ENCODE results near the gene NLRP3.
"Not testable (repeated sequence)": the region's sequence is repeated elsewhere in the genome, so short reads cannot be mapped to it uniquely, and the experiment has no call there.

NLRP3 gene

DNA sequence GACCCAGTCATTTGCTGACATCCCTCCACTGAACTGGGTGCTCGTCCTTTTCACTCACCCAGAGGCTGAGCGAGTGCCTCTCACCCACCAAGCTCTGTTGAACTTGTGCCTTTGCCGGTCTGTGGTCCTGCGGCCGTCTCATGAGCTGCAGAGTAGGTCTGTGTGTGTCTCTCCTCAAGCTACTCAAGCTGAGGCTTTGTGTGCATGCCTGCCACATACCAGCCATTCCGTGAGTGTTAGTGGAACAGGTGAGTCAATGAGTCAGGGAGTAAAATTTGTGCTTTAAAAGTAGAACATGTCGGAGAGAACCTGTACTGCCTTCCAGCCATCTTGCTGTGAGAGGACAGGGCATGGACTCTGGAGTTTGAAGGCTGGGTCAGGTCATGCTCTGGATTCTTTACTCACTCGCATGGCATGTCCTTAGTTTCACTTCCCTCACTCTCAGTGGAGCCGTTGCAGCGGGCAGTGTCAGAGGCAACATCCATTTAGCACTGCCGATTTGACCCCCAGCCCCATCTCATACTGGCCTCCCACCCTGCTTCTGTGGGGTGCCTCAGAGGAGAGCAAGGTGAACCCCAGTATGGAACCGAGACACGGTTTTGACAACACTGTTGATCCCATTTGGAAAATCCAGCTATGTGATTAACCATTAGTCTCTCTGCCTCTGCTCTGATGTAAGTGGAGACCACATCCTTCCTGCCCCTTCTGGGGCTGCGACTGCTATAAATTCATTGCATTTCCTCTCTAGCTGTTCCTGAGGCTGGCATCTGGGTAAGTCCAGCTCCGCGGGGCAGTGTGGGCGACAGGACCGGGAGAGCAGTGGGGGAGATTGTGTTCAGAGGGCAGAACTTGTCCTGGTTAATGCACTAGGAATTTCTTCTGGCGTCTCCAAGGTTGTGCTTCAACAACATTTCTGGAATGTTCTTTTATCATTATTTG is at the start of gene NLRP3:
TSS of gene NLRP3 (plus strand) at position 751 of the 939 bp plus-strand sequence. CDS start 2,628 bp downstream, outside the sequence.
- peaks cover 90% of the 10 kb centered on the region for H3K27me3 ChIP-seq (ENCODE audit: insufficient read depth, low read depth, severe bottlenecking)
- H3K36me3 ChIP-seq = no peaks in the 10 kb centered on the region
- no peak within 1 kb of the TSS for H3K27ac ChIP-seq
- H3K9me3 ChIP-seq (ENCODE audit: severe bottlenecking) = no peaks in the 10 kb centered on the region
- H3K4me3 ChIP-seq (ENCODE audit: low read depth, low read length) = no peak within 1 kb of the TSS
- TF ChIP-seq, protein P1, sequence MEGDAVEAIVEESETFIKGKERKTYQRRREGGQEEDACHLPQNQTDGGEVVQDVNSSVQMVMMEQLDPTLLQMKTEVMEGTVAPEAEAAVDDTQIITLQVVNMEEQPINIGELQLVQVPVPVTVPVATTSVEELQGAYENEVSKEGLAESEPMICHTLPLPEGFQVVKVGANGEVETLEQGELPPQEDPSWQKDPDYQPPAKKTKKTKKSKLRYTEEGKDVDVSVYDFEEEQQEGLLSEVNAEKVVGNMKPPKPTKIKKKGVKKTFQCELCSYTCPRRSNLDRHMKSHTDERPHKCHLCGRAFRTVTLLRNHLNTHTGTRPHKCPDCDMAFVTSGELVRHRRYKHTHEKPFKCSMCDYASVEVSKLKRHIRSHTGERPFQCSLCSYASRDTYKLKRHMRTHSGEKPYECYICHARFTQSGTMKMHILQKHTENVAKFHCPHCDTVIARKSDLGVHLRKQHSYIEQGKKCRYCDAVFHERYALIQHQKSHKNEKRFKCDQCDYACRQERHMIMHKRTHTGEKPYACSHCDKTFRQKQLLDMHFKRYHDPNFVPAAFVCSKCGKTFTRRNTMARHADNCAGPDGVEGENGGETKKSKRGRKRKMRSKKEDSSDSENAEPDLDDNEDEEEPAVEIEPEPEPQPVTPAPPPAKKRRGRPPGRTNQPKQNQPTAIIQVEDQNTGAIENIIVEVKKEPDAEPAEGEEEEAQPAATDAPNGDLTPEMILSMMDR (IDR thresholded peaks at IDR 0.05; ENCODE audit: low read depth, low read length) = no peak
- no peak for DNase-seq

DNA sequence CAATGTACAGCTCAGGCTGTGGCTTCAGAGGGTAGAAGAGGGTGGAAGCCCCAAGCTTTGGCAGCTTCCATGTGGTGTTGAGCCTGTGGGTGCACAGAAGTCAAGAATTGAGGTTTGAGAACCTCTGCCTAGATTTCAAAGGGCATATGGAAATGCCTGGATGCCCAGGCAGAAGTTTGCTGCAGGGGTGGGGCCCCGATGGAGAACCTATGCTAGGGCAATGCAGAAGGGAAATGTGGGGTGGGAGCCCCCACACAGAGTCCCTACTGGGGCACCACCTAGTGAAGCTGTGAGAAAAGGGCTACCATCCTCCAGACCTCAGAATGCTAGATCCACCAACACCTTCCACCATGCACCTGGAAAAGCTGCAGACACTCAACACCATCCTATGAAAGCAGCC is 49.6 kb upstream of the NLRP3 start:
- H3K27ac ChIP-seq; H3K4me3 ChIP-seq (ENCODE audit: low read depth, low read length); H3K36me3 ChIP-seq; DNase-seq: not testable (repeated sequence)
- Histone ChIP-seq H3K27me3 (ENCODE audit: insufficient read depth, low read depth, severe bottlenecking) (peaks cover 58% of the 10 kb centered on the region), H3K9me3 (ENCODE audit: severe bottlenecking) (peaks cover 37% of the 10 kb centered on the region)

DNA sequence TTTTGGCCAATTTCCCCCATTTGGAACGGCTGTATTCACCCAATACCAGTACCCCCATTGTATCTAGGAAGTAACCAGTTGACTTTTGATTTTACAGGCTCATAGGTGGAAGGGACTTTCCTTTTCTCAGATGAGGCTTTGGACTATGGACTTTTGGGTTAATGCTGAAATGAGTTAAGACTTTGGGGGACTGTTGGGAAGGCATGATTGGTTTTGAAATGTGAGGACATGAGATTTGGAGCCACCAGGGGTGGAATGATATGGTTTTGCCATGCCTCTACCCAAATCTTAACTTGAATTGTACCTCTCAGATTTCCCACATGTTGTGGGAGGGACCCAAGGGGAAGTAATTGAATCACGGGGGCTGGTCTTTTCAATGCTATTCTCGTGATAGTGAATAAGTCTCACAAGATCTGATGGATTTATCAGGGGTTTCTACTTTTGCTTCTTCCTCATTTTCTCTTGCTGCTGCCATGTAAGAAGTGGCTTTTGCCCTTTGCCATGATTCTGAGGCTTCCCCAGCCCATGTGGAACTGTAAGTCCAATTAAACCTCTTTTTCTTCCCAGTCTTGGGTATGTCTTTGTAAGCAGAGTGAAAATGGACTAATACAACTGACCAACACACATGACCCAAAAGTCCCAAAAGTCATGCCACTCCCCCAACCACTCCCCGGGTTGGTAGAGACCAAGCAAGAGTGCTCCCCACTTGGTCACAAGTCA is 48.9 kb upstream of the NLRP3 start:
- Histone ChIP-seq H3K9me3 (ENCODE audit: severe bottlenecking) (peaks cover 37% of the 10 kb centered on the region), H3K27me3 (ENCODE audit: insufficient read depth, low read depth, severe bottlenecking) (peaks cover 56% of the 10 kb centered on the region), H3K4me3 (ENCODE audit: low read depth, low read length) (no peak overlapping the region), H3K36me3 (no peaks in the 10 kb centered on the region), H3K27ac (no peak overlapping the region)
- no peak for DNase-seq
- TF ChIP-seq, protein P1 (IDR thresholded peaks at IDR 0.05; ENCODE audit: low read depth, low read length) = no peak

DNA sequence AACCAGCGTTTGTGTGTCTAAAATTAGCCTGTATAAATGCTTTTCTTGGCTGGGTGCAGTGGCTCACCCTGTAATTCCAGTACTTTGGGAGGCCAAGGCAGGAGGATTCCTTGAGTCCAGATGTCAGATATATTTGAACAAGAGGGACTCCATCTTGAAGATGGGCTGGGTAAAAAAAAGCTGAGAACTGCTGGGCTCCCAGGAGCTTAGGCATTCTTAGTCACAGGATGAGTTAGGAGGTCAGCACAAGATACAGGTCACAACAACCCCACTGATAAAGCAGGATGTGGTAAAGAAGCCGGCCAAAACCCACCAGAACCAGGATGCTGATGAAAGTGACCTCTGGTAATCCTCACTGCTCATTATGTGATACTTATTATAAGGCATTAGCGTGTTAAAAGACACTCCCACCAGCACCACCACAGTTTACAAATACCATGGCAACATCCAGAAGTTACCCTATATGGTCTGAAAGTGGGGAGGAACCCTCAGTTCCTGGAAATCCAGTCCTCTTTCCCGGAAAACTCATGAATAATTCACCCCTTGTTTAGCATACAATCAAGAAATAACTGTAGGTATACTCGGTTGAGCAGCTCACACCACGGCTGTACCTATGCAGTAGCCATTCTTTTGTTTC is 48.1 kb upstream of the NLRP3 start:
- Histone ChIP-seq H3K36me3 (no peaks in the 10 kb centered on the region), H3K27ac (no peak overlapping the region), H3K9me3 (ENCODE audit: severe bottlenecking) (peaks cover 37% of the 10 kb centered on the region), H3K27me3 (ENCODE audit: insufficient read depth, low read depth, severe bottlenecking) (peaks cover 52% of the 10 kb centered on the region), H3K4me3 (ENCODE audit: low read depth, low read length) (no peak overlapping the region)
- TF ChIP-seq, protein P1 (IDR thresholded peaks at IDR 0.05; ENCODE audit: low read depth, low read length) = no peak
- no peak for DNase-seq

DNA sequence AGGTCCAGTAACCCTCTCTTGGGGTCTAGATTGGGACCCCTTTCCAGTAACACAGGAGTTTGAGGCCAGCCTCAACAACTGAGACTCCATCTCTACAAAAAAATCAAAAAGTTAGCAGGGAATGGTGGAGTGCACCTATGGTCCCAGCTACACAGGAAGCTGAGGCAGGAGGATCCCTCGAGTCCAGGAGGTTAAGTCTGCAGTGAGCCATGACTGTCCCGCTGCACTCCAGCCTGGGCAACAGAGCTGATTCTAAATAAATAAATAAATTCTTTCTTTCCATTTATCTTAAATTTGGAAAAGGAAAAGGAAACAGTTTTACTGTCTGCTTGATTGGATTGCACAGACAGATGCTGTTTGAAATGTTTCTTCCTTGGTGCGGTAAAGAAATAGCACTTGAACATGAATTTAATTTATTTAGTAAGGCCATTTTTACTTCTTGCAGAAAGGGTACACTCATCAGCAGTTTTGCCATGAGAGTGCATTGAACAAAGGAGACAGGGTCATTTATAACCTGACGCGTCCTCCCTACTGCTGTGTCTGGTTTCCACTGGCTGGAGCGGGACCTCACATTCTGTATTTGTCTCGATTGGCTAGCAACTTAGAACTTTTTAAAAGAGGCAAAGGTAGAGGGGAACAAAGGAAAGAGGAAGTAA is 47.4 kb upstream of the NLRP3 start:
- Histone ChIP-seq H3K27ac (no peak overlapping the region), H3K27me3 (ENCODE audit: insufficient read depth, low read depth, severe bottlenecking) (peaks cover 48% of the 10 kb centered on the region), H3K4me3 (ENCODE audit: low read depth, low read length) (no peak overlapping the region), H3K36me3 (no peaks in the 10 kb centered on the region), H3K9me3 (ENCODE audit: severe bottlenecking) (peaks cover 36% of the 10 kb centered on the region)
- TF ChIP-seq, protein P1 (IDR thresholded peaks at IDR 0.05; ENCODE audit: low read depth, low read length) = no peak
- DNase-seq = no peak

Data from WERI-Rb-1 (cell line).